ENCODE data around the gene CLECL1. TPM values are rescaled to one million over a fixed set of nuclear protein-coding genes. Genes with fewer than 3 reads are reported as not detected.
"Not testable (repeated sequence)": the region's sequence is repeated elsewhere in the genome, so short reads cannot be mapped to it uniquely, and the experiment has no call there.

The CLECL1 gene
- total RNA-seq, 1 donor from 2014 or later: not detected

- Histone ChIP-seq H3K36me3 (ENCODE audit: control insufficient read depth, insufficient read depth, low read length) (no peaks in the 10 kb centered on the region), H3K27me3 (ENCODE audit: control insufficient read depth, insufficient read depth, low read length) (no peaks in the 10 kb centered on the region), H3K4me3 (ENCODE audit: low read depth, low read length) (no peak overlapping the region)
- FAIRE-seq (no peak), DNase-seq (ENCODE audit: low read depth) (peak; percentile 74)
- TF ChIP-seq, protein P1, sequence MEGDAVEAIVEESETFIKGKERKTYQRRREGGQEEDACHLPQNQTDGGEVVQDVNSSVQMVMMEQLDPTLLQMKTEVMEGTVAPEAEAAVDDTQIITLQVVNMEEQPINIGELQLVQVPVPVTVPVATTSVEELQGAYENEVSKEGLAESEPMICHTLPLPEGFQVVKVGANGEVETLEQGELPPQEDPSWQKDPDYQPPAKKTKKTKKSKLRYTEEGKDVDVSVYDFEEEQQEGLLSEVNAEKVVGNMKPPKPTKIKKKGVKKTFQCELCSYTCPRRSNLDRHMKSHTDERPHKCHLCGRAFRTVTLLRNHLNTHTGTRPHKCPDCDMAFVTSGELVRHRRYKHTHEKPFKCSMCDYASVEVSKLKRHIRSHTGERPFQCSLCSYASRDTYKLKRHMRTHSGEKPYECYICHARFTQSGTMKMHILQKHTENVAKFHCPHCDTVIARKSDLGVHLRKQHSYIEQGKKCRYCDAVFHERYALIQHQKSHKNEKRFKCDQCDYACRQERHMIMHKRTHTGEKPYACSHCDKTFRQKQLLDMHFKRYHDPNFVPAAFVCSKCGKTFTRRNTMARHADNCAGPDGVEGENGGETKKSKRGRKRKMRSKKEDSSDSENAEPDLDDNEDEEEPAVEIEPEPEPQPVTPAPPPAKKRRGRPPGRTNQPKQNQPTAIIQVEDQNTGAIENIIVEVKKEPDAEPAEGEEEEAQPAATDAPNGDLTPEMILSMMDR (IDR thresholded peaks at IDR 0.05; ENCODE audit: insufficient read depth, low read length, severe bottlenecking): no peak
These were observed 26.7 kb downstream of the CLECL1 start for GRCh38 chr12:9706086-9706685.

DNA sequence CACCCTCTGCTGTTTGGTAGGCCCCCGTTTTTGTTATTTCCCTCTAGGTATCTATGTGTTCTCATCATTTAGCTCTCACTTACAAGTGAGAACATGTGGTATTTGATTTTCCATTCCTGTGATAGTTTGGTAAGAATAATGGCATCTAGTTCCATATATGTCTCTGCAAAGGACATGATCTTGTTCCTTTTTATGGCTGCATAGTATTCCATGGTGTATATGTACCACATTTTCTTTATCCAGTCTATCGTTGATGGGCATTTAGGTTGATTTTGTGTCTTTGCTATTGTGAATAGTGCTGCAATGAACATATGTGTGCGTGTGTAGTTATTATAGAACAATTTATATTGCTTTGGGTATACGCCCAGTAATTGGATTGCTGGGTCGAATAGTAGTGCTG, 28.3 kb downstream of the CLECL1 start:
- not testable (repeated sequence) for H3K36me3 ChIP-seq (ENCODE audit: control insufficient read depth, insufficient read depth, low read length); FAIRE-seq; DNase-seq (ENCODE audit: low read depth)

DNA sequence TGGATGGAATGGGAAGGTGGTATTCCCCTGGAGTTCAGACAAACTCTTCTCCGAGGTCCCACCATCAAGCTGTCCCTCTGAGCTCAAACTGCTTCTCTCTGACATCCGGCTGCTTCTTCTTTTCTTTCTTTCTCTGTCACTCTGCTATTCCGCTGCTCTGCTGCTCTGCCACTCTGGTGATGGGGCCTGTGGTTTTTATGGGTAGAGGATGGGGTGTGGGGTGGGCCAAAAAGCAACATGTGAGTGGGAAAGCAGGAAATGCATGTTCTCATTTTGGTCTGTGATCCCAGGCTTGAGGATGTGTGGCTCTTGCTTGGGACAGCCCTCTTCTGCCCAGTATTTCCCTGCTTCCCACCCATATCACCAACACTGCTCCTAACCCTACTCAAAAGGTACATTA, 30.6 kb downstream of the CLECL1 start:
- Histone ChIP-seq H3K36me3 (ENCODE audit: control insufficient read depth, insufficient read depth, low read length) (no peaks in the 10 kb centered on the region), H3K4me3 (ENCODE audit: low read depth, low read length) (no peak overlapping the region), H3K27me3 (ENCODE audit: control insufficient read depth, insufficient read depth, low read length) (no peaks in the 10 kb centered on the region)
- TF ChIP-seq, protein P1 (IDR thresholded peaks at IDR 0.05; ENCODE audit: insufficient read depth, low read length, severe bottlenecking): no peak
- FAIRE-seq (no peak), DNase-seq (ENCODE audit: low read depth) (no peak)

More for the DNA sequence above, 28.3 kb downstream of the CLECL1 start:
- H3K4me3 ChIP-seq (ENCODE audit: low read depth, low read length); H3K27me3 ChIP-seq (ENCODE audit: control insufficient read depth, insufficient read depth, low read length): not testable (repeated sequence)

- FAIRE-seq (no peak), DNase-seq (ENCODE audit: low read depth) (no peak)
- H3K4me3 ChIP-seq (ENCODE audit: low read depth, low read length): no peak overlapping the region
- TF ChIP-seq, protein P1 (IDR thresholded peaks at IDR 0.05; ENCODE audit: insufficient read depth, low read length, severe bottlenecking): no peak
- no peaks in the 10 kb centered on the region for H3K36me3 ChIP-seq (ENCODE audit: control insufficient read depth, insufficient read depth, low read length)
- H3K27me3 ChIP-seq (ENCODE audit: control insufficient read depth, insufficient read depth, low read length): no peaks in the 10 kb centered on the region
These were observed 31.3 kb downstream of the CLECL1 start for GRCh38 chr12:9701380-9702154.

GRCh38 chr12:9700606-9700956, 32.3 kb downstream of the CLECL1 start:
- TF ChIP-seq, protein P1 (IDR thresholded peaks at IDR 0.05; ENCODE audit: insufficient read depth, low read length, severe bottlenecking): no peak
- Histone ChIP-seq H3K4me3 (ENCODE audit: low read depth, low read length) (no peak overlapping the region), H3K27me3 (ENCODE audit: control insufficient read depth, insufficient read depth, low read length) (no peaks in the 10 kb centered on the region), H3K36me3 (ENCODE audit: control insufficient read depth, insufficient read depth, low read length) (no peaks in the 10 kb centered on the region)
- FAIRE-seq (no peak), DNase-seq (ENCODE audit: low read depth) (no peak)

- H3K27me3 ChIP-seq (ENCODE audit: control insufficient read depth, insufficient read depth, low read length): no peaks in the 10 kb centered on the region
- peak; percentile 45 for DNase-seq (ENCODE audit: low read depth)
- H3K36me3 ChIP-seq (ENCODE audit: control insufficient read depth, insufficient read depth, low read length): no peaks in the 10 kb centered on the region
- FAIRE-seq: no peak
- TF ChIP-seq, protein P1 (IDR thresholded peaks at IDR 0.05; ENCODE audit: insufficient read depth, low read length, severe bottlenecking): no peak
- H3K4me3 ChIP-seq (ENCODE audit: low read depth, low read length): no peak overlapping the region
These were observed 32.8 kb downstream of the CLECL1 start for GRCh38 chr12:9699898-9700605.
